PC-3 (cell line): ENCODE data around the gene SAP30L. TPM values are rescaled to one million over a fixed set of nuclear protein-coding genes. Genes with fewer than 3 reads are reported as not detected.

Source experiments
- ATAC-seq: fragments of 200-7000 bp; cut with Tn5 transposase; 2 replicates; pipeline ENCODE4 v1.9.1; 2020; ENCODE audit warnings: mild to moderate bottlenecking, moderate library complexity
- BruUV-seq: library from RNA; stranded (reverse); fragments of 400-500 nt; replicated peaks from 2 replicates; lab custom pipeline; 2021; lab: Mats Ljungman, UMichigan
- CTCF ChIA-PET: fragments of 300-600 bp; sonication (Branson Sonifier 250); formaldehyde crosslinking; loops from one replicate; lab custom pipeline; 2022; ENCODE audit warnings: antibody characterized with exemption; lab: Charles Lee
- POLR2A ChIA-PET: fragments of 300-600 bp; sonication (Branson Sonifier 250); formaldehyde crosslinking; loops from one replicate; lab custom pipeline; 2022; ENCODE audit warnings: antibody characterized with exemption; ENCODE audit not compliant: unreplicated experiment; lab: Charles Lee
- DNase-seq: peaks from one replicate; pipeline ENCODE4 v3.0.0-alpha.2; 2015
- H2AFZ ChIP-seq: fragments of 300-600 bp; sonication (generic); 2 replicates; pipeline ENCODE4 v1.6.0; 2016; ENCODE audit warnings: antibody characterized with exemption, low read length
- H3F3A ChIP-seq: fragments of 300-600 bp; sonication (generic); one replicate; pipeline ENCODE4 v1.6.0; 2017; ENCODE audit warnings: antibody characterized with exemption, low read length, control low read depth, mild to moderate bottlenecking; ENCODE audit not compliant: unreplicated experiment
- H3K27ac ChIP-seq: fragments of 300-600 bp; sonication (generic); 2 replicates; pipeline ENCODE4 v1.5.1; 2016; ENCODE audit warnings: mild to moderate bottlenecking, low read length
- H3K27me3 ChIP-seq: fragments of 300-600 bp; sonication (generic); 2 replicates; pipeline ENCODE4 v1.6.1; 2016; ENCODE audit warnings: low read length, mixed read lengths
- H3K36me3 ChIP-seq: fragments of 300-600 bp; sonication (generic); 2 replicates; pipeline ENCODE4 v1.6.1; 2016; ENCODE audit warnings: low read depth, mixed run types, low read length, mixed read lengths
- H3K4me1 ChIP-seq: fragments of 300-600 bp; sonication (generic); 2 replicates; pipeline ENCODE4 v1.5.1; 2016; ENCODE audit warnings: low read length; ENCODE audit not compliant: insufficient read depth
- H3K4me2 ChIP-seq: fragments of 300-600 bp; sonication (generic); 2 replicates; pipeline ENCODE4 v1.6.0; 2016; ENCODE audit warnings: low read length
- H3K4me3 ChIP-seq: fragments of 300-600 bp; sonication (generic); 2 replicates; pipeline ENCODE4 v1.5.1; 2016; ENCODE audit warnings: mild to moderate bottlenecking, low read length, mixed read lengths
- H3K79me2 ChIP-seq: fragments of 300-600 bp; sonication (generic); 2 replicates; pipeline ENCODE4 v1.6.1; 2017; ENCODE audit warnings: low read length, mixed read lengths
- H3K9ac ChIP-seq: fragments of 300-600 bp; sonication (generic); 2 replicates; pipeline ENCODE4 v1.6.0; 2016; ENCODE audit warnings: mild to moderate bottlenecking, low read length
- H3K9me2 ChIP-seq: fragments of 300-600 bp; sonication (generic); replicated peaks from 2 replicates; pipeline ENCODE4 v1.6.1; 2016; ENCODE audit warnings: mixed run types, low read length, mixed read lengths
- H3K9me3 ChIP-seq: fragments of 300-600 bp; sonication (generic); 2 replicates; pipeline ENCODE4 v1.6.1; 2016; ENCODE audit warnings: low read length, mixed read lengths
- H4K20me1 ChIP-seq: fragments of 300-600 bp; sonication (generic); 2 replicates; pipeline ENCODE4 v1.6.1; 2016; ENCODE audit warnings: low read length, mixed read lengths
- CTCF ChIP-seq: fragments of 300-600 bp; sonication (generic); conservative IDR thresholded peaks from 2 replicates; pipeline ENCODE4 v1.5.1; 2017; ENCODE audit warnings: antibody characterized with exemption, low read depth, mild to moderate bottlenecking, low read length
- EZH2 ChIP-seq: fragments of 300-600 bp; sonication (generic); IDR thresholded peaks from one replicate; pipeline ENCODE4 v1.6.1; 2017; ENCODE audit warnings: antibody characterized with exemption, mild to moderate bottlenecking, low read length; ENCODE audit not compliant: unreplicated experiment
- EZH2phosphoT487 ChIP-seq: fragments of 300-600 bp; sonication (generic); IDR thresholded peaks from 2 replicates; pipeline ENCODE4 v1.6.1; 2018; ENCODE audit warnings: mild to moderate bottlenecking, antibody characterized with exemption, low read length, borderline replicate concordance
- intact Hi-C: fragments of 100-400 bp; cut with micrococcal nuclease; formaldehyde crosslinking; loops from 2 replicates; pipeline ENCODE4 v1.9.0; 2023
- total RNA-seq: library from RNA; depleted of rRNA; stranded (reverse); fragments of >200 nt; gene quantifications from 2 replicates; pipeline ENCODE4 v1.2.3, GENCODE V29; 2014

The SAP30L gene
- total RNA-seq, 1 experiment from 2014 or later, result 36.0 TPM

GRCh38 chr5:154430961-154431630 is 14.7 kb upstream of the SAP30L start:
- H3K4me3 ChIP-seq, result no peak overlapping the region
- no peaks in the 10 kb centered on the region for H3K9me3 ChIP-seq
- CTCF ChIA-PET, result no interaction called here
- TF ChIP-seq EZH2phosphoT487 (no peak), CTCF (no peak), EZH2 (no peak)
- no peak overlapping the region for H3K9ac ChIP-seq
- no peak overlapping the region for H2AFZ ChIP-seq
- intact Hi-C loops, result no loop called here
- no peak overlapping the region for H3K27ac ChIP-seq
- H4K20me1 ChIP-seq, result no peaks in the 10 kb centered on the region
- no TSS peak for BruUV-seq
- H3K36me3 ChIP-seq, result no peaks in the 10 kb centered on the region
- H3K4me2 ChIP-seq, result no peak overlapping the region
- no peak for ATAC-seq
- POLR2A ChIA-PET, result no interaction called here
- no peaks in the 10 kb centered on the region for H3K27me3 ChIP-seq
- H3K79me2 ChIP-seq, result no peaks in the 10 kb centered on the region
- H3F3A ChIP-seq, result no peaks in the 10 kb centered on the region
- H3K9me2 ChIP-seq, result no peaks in the 10 kb centered on the region
- DNase-seq, result no peak
- no peaks in the 10 kb centered on the region for H3K4me1 ChIP-seq

GRCh38 chr5:154435226-154435625 is 10.6 kb upstream of the SAP30L start:
- TF ChIP-seq EZH2phosphoT487, result no peak
- TF ChIP-seq EZH2, result no peak
- TF ChIP-seq CTCF, result no peak
- DNase-seq, result no peak
- Histone ChIP-seq H2AFZ (no peak overlapping the region), H3K4me2 (no peak overlapping the region), H3K27ac (no peak overlapping the region), H3K4me1 (no peaks in the 10 kb centered on the region), H3K9me3 (no peaks in the 10 kb centered on the region), H3K27me3 (no peaks in the 10 kb centered on the region), H3K9me2 (no peaks in the 10 kb centered on the region), H3K4me3 (no peak overlapping the region), H3K79me2 (no peaks in the 10 kb centered on the region), H3K9ac (no peak overlapping the region), H3K36me3 (no peaks in the 10 kb centered on the region), H4K20me1 (no peaks in the 10 kb centered on the region), H3F3A (no peaks in the 10 kb centered on the region)
- ChIA-PET POLR2A (interaction anchor here (0.6 kb wide), 1 partner anchor 244 kb away, joined by 3 read pairs; no protein-coding TSS in a partner anchor), CTCF (no interaction called here)
- ATAC-seq, result no peak
- intact Hi-C loops, result no loop called here
- no TSS peak for BruUV-seq

GRCh38 chr5:154437281-154437965 is 8.4 kb upstream of the SAP30L start:
- BruUV-seq, result no TSS peak
- Histone ChIP-seq H3K27ac (no peak overlapping the region), H2AFZ (no peak overlapping the region), H3K9me2 (no peaks in the 10 kb centered on the region), H3K79me2 (no peaks in the 10 kb centered on the region), H3K36me3 (no peaks in the 10 kb centered on the region), H3K4me3 (no peak overlapping the region), H3K27me3 (no peaks in the 10 kb centered on the region), H3K4me2 (no peak overlapping the region), H3K9me3 (no peaks in the 10 kb centered on the region), H3K9ac (no peak overlapping the region), H3K4me1 (no peaks in the 10 kb centered on the region), H3F3A (no peaks in the 10 kb centered on the region), H4K20me1 (no peaks in the 10 kb centered on the region)
- CTCF ChIA-PET, result no interaction called here
- intact Hi-C loops, result no loop called here
- no peak for DNase-seq
- TF ChIP-seq CTCF, result no peak
- no peak for TF ChIP-seq EZH2phosphoT487
- no peak for TF ChIP-seq EZH2
- ATAC-seq, result no peak
- POLR2A ChIA-PET, result no interaction called here
